ENCODE results near the gene PLIN3.
A peak's percentile ranks its signal among the peaks of the same experiment; 100 is the strongest.
"Not testable (repeated sequence)": the region's sequence is repeated elsewhere in the genome, so short reads cannot be mapped to it uniquely, and the experiment has no call there.

Gene PLIN3

DNA sequence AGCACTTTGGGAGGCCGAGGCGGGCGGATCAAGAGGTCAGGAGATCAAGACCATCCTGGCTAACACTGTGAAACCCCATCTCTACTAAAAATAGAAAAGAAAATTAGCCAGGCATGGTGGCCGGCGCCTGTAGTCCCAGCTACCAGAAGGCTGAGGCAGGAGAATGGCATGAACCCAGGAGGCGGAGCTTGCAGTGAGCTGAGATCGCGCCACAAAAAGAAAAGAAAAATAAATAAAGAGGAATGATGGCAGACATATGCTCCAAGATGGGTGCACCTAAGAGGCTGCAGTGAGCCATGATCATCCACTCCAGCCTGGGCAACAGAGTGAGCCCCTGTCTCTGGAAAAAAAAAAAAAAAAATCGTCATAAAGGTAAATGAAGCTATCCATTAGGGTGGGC, 21.5 kb downstream of the PLIN3 start:
- DNase-seq: not testable (repeated sequence)

DNA sequence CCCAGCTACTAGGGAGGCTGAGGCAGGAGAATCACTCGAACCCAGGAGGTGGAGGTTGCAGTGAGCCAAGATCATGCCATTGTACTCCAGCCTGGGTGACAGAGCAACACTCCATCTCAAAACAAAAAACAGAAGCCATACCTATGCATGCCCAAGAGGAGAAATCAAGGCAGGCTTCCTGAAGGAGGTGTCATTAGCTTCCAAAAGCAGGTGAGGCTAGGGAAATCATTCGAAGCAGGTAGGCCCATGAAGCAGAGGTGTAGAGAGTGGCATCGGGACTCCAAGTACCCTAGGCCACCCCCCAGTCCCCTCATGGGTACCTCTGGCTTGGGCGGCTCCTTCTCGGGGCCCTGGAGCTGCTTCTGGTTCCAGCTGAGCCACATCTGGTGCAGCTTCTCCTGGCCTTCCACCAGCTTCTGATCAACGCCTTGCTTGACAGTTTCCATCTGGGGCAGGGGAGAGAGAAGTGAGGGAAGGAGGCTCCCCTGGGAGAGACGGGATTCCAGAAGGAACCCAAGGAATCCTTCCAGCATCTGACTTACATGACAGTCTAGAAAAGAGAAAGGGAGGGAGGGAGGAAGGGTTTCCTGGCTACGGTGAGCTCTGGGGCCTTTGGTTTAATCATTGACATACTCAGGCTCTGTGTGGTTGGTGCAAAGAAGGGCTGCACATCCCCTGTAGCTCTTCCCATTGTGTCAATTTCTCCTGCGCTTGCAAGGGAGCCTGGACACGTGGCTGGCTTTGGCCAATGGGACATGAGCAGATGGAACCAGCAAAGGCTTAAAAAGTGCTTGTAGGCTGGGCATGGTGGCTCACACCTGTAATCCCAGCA, 22.9 kb downstream of the PLIN3 start:
- DNase-seq: no peak

DNA sequence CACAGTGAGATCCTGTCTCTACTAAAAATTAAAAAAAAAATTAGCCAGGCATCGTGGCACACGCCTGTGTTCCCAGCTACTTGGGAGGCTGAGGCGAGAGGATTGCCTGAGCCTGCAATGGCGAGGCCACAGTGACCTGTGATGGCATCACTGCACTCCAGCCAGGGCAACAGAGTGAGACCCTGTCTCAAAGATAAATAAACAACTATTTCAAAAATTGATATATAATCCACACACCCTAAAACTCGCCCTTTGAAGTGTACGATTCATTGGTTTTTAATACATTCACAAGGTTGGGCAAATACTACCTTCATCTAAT, 23.9 kb downstream of the PLIN3 start:
- DNase-seq: no peak

DNA sequence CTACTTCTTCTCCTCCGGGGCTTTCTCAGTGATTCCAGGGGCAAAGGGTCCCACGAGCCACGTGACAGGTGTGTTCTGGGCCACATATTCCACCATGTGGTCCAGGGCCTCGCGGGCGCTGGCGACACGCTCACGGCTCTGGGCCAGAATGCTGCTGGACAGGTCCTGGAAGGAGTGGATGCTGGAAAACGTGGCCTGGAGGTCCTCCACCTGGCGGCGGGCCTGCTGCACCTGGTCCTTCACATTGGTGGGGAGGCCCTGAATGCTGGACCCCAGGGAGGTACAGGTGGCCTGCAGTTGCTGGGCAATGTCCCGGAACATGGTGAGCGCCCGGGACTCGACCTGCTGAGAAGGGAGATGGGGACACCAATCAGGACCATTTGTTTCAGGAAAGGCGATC, 28.3 kb downstream of the PLIN3 start:
- no peak for DNase-seq

DNA sequence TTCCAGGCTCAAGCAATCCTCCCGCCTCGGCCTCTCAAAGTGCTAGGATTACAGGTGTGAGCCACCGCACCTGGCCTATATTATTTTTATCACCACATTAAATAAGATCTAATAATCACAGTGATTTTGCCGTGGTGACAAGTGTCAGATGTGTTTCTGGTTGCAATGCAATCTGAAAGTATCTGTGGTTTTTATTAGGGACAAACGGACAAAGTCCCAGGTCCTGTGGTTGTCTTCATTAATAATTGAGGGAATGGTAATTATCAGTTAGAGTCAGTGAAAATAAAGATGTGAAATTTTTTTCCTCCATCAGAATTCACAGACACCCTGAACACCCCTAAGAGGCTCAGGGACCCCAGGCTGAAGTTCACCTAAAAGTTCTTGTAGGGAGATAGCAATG, 34.7 kb downstream of the PLIN3 start:
- no peak for DNase-seq

DNA sequence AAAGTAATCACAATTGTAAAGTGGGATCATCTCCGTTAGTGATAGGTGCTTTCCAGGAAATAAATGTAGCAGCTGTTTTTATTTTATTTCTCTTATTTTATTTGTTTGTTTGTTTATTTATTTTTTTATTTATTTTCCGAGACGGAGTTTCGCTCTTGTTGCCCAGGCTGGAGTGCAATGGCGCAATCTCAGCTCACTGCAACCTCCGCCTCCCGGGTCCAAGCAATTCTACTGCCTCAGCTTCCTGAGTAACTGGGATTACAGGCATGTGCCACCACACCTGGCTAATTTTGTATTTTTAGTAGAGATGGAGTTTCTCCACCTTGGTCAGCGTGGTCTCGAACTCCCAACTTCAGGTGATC, 35.5 kb downstream of the PLIN3 start:
- DNase-seq: not testable (repeated sequence)

DNA sequence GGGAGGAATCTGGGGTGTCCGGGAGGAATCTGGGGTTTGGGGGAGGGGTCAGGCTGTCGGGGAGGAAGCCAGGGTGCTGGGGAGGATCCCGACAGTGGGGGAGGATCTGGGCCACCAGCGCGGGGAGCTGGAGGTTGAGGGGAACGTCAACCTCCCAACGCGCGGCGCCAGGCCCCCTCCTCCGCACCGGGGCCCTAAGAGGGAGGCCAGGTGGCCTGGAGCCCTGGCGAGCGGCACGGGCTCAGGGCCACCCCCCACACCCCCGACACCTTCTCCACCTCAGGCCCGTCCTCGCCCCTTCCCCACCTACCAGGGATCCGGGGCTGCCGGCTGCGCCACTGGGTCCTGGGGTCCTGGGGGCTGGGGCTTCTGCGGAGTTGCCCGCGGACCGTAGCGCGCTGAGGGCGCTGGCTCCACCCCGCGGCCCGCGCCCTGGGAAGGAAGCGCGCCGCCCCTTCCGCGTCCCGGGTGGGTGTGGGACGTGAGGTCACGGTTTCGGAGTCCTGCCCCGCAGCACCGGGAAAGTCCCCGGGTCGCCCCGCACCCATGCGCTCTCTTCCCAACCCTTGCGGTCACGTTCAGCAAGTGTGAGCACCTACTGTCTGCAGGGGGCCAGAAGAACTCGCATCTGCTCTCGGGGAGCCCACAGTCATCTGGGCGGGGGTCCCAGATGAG, 36.0 kb downstream of the PLIN3 start, which contains the start of gene TICAM1:
Gene TICAM1, minus strand, starts transcription at position 409 of the 675 bp plus-strand sequence. CDS start 13,335 bp downstream, outside the sequence.
- DNase-seq: peak; percentile 82

DNA sequence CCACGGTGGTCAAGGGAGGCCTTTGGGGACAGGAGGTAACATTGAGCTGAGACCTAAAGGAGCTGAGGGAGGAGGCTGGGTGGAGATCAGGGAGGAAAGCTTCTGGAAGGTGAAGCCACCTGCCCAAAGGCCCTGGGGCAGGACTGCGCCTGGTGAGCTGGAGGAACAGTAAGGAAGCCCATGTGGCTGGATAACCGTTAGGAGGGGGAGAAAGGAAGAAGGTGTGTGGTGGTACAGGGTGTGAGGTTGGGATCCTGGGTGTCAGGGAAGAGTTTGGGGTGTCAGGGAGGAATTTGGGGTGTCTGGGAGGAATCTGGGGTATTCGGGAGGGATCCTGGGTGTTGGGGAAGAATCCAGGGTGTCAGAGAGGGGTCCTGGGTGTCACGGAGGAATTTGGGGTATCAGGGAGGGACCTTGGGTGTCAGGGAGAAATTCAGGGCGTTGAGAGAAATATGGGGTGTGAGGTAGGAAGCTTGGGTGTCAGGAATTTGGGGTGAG, 36.6 kb downstream of the PLIN3 start:
- DNase-seq: no peak

DNA sequence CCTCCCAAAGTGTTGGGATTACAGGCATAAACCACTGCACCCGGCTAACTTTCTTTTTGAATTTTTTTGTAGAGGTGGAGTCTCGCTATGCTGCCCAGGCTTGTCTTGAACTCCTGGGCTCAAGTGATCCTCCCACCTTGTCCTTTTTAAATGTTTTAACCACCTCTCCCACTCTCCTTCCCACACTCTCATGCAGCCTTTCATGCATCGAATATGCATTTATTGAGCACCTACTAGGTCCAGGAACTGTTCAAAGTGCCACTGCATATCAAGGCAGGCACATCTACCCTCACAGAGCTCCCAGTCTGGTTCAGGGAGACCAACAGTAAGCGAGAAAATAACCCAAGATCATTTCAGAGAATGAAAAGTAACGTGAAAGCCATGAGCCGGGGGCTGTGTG, 37.1 kb downstream of the PLIN3 start:
- no peak for DNase-seq

DNA sequence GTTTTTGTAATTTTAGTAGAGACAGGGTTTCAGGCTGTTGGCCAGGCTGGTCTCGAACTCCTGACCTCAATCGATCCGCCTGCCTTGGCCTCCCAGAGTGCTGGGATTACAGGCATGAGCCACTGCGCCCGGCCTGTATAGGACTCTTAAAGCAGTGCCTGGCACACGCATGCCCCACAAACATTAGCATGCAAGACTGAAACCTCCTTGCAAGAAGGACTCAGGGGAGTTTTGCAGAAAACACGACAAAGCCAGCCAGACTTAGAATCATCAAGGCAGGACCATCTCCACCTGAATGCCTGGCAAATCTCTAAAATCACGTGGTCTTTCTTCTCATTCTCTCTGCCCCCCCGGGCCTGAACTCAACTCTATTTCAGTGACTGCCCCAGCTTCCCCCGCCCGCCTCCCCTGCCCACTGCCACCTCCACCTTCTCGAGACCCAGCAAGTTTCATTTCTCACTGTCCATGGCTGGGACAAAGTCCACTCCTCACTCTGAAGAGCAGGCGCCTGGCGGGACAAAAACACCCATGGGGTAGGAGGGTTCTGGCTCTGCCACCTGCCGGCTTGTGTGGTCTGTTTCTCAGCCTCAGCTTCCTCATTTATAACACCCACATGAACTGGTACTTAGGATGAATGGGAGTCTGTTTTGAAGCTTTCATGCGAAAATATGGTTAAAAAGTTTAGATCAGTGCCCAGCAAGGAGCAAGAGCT, 38.3 kb downstream of the PLIN3 start:
- DNase-seq: no peak

DNA sequence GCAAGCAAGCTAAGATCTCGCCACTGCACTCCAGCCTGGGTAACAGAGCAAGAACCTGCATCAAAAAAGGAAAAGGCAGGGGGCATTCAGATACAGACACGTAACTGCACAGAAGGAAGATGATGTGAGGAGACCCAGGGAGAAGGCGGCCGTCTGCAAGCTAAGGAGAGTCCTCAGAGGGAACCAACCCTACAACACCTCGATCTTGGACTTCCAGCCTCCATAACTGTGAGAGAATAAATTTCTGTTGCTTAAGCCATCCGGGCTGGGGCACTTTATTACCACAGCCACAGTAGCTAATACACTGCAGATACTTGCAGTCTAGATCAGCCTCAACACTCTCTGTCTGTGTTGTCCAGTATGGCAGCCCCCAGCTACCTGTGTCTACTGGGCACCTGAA, 43.9 kb downstream of the PLIN3 start:
- no peak for DNase-seq

DNA sequence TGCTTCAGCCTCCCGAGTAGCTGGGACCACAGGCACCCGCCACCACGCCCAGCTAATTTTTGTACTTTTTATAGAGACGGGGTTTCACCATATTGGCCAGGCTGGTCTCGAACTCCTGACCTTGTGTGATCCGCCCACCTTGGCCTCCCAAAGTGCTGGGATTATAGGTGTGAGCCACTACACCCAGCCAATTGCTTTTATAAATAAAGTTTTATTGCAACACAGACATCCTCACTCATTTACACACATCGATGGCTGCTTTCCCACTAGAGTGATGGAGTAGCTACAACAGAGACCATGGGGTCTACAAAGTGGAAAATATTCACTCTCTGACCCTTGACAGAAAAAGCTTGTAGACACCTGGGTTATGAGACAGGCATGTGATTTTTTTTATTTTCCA, 45.1 kb downstream of the PLIN3 start:
- DNase-seq: not testable (repeated sequence)

DNA sequence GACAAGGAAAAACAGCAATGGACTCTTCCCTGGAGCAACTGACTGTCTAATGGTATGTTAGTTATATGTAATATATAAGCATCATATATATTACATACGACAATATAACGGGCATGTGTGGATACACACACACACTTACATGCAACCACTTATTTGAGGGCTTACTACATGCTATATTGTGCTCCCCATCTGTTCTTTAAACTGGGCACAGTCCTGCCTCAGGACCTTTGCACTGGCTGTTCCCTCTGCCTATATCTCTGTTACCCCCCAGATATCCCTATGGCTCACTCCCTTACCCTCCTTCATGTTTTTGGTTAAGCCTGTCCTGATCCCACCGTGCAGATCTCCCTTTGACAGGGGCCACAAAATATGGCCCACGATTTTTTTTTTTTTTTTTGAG, 46.2 kb downstream of the PLIN3 start:
- no peak for DNase-seq

DNA sequence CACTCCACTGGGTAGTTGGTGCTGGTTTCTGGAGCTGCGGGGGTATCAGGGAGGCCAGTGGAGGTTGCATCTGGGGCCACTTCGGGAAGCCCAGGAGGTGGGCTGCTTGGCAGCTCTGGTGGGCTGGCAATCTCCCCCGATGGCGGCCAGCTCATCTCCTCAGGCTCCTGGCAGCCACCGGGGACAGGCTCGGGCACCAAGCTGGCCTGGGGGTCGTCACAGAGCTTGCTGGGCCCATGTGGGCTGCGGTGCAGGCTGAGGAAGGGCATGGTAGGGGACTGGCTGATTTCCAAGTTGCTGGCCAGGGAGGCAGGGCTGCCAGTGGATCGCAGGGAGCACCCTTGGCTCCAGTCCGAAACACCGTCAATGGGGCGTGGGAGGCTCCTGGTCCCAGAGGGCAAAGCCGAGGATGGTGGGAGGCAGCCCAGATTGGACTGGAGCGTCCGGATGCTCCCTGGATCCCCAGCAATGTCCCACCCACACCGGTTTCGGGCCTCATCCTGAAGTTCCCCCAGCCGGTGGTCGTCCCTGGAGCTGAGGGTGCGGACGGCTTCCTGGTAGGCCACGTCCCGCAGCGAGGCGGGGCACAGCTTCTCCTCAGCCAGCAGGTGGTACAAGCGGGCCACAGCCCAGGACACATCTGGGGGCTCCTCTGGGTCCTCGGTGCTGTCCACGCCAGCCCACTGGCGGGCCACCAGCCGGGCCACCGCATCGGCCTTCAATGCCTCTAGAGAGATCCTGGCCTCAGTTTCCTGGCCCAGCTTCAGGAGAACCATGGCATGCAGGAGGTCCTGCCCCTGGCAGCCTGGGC, 49.8 kb downstream of the PLIN3 start:
- no peak for DNase-seq

DNA sequence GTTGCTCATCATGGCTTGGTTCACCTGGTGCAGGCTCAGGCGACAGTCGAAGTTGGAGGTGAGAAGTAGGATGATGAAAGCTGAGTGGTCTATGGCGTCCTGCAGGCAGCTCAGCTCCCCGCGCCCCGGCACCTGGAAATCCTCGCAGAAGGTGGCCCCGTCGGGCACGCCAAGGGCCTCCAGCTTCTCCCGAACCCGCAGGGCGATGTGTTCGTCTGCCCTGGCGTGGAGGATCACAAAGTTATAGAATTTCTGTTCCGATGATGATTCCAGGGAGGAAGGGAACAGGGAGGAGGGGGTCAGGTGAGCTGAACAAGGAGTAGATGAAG, 50.6 kb downstream of the PLIN3 start:
- DNase-seq: no peak

DNA sequence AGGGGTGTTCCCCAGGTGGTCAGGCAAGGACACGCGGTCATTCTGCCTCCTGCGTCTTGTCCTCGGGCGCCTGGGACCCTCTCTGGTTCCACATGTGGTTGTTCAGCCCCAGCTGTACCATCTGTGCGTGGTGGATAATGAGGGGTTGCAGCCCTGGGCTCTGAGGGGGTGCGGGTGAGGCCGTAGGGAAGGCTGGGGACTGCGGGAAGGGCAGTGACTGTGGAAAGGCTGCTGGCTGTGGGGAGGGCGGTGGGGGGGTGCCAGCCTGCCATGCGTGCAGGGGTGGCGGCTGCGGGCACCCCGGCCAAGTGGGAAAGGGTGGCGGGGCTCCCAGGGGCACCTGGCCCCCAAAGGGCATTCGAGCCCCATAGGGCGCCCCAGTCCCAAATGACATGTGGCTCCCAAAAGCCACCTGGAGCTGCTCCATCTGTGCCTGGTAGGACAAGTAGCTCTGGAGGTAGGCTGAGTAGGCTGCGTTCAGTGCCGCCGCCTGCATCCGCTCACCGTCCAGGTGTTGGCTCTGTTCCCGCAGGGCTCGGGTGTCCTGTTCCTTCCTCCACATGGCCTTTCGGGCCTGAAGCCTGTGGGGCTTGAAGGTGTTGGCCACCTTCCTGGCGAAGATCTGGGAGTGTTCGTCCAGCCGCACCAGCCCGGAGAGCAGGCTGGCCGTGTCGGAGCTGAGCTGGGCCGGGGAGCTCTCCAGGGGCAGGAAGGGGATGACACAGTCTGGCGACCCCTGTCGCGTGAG, 51.1 kb downstream of the PLIN3 start:
- DNase-seq: no peak

DNA sequence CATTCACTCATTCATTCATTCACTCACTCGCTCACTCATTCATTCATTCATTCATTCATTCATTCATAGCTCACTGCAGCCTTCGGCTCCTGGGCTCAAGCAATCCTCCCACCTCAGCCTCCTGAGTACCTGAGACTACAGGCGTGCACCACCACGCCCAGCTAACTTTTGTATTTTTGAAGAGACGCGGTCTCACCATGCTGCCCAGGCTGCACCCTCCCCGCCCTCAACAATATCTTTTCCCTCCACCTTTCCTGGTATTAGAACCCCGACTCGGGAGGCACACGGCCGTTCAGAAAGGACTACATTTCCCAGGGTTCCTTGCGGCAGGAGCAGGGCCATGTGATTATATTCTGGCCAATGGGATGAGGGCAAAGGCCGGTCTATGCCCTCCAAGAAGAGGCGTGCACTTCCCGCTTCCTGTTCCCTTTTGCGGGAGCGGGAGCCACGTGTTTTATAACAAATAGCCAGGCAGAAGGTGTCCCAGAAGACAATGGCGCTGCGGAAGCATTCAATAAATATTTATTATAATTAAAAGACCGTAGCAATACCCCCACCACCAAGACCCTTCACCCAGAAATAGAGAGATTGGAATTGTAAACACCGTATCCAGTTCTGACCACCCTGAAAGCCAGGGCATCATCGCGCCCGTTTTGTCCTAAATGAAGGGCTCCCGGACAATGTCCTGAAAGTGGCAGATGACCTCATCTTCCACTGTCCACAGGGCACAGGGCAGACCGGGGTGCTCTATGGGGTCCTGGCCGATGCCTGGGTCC, 51.9 kb downstream of the PLIN3 start:
- DNase-seq: peak; percentile 65

DNA sequence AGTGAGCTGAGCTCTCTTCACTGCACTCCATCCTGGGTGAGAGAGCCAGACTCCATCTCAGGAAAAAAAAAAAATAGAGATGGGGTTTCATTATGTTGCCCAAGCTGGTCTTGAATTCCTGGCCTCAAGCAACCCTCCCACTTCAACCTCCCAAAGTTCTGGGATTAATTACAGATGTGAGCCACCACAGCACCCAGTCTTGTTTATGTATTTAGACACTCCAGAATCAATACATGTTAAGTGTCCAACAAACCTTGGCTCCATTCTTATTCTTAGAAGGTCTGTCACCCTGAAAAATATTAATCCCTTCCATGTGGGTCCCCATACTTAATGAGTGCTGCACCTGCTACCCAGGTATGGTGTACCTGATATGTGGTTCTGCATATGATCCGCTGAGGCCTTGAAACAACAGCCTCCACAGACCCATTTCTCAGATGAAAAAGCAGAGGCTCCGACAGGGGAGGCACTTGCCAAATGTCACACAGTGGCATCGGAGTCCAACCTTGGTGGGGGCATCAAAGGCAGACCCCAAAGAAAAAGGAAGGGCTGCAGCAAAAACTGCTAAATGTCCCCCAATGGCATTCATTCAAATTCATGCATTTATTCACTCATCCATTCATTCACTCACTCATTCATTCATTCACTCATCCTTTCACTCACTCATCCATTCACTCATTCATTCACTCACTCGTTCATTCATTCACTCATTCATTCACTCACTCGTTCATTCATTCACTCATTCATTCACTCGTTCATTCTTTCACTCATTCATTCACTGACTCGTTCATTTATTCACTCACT, 52.6 kb downstream of the PLIN3 start:
- DNase-seq: no peak

DNA sequence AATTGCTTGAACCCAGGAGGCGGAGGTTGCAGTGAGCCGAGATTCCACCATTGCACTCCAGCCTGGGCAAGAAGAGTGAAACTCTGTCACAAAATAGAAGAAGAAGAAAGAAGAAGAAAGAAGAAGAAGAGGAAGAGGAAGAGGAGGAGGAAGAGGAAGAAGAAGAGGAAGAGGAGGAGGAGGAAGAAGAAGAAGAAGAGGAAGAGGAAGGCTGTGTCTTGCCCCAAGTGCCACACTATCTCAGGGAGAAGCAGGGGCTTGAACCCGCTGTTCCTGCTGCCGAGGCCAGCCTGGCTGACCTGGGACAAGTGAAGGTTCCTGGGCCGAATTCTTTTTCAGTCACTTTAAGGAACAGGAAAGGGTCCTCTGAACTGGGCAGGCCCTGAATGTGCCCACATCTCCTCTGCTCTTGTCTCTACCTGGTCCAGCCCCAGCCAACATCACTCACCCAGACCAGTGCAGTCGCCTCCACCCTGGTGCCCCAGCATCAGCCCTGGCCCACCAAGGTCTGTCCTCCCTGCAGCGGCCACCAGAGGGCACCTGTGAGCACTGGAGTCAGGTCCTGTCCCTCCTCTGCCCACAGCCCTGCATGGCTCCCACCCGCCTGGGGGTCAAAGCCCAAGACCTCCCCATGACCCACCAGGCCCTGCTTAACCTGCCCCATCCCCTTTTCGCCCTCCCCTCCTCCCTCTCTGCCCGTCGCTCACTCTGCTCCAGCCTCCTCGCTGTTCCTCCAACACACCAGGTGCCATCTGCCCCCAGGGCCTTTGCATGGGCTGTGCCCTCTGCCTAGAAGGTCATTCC, 55.9 kb downstream of the PLIN3 start:
- peak; percentile 72 for DNase-seq

DNA sequence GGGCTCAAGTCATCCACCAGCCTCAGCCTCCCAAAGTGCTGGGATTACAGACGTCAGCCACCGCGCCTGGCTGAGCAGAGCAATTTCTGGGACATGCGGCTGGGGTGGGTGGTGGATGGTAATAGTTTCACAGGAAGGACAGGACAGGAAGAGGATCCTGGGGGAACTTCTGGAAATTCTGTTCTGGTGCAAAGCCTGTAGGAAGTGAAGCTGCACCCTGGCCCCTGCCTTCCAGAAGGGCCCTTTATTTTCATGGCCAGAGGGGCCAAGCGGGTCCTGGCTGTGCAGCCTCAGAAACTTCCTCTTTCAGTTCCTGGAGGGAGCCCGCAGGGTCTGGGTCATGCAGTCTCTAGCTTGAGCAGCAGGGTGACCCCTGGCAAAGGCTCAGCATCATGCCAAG, 60.3 kb downstream of the PLIN3 start:
- DNase-seq: no peak
